Cardiac septum (tissue), 1 donor: ENCODE data around the gene GPN1. TPM values are rescaled to one million over a fixed set of nuclear protein-coding genes. Genes with fewer than 3 reads are reported as not detected.
"Not testable (repeated sequence)": the region's sequence is repeated elsewhere in the genome, so short reads cannot be mapped to it uniquely, and the experiment has no call there.

Source experiments
- DNase-seq: peaks from one replicate; pipeline ENCODE4 v3.0.0-alpha.2; 2020; ENCODE audit warnings: low spot score
- intact Hi-C: fragments of 100-400 bp; cut with DNase I; formaldehyde crosslinking; loops from one replicate; pipeline ENCODE4 v1.14.0; 2022
- total RNA-seq: library from RNA; stranded (reverse); fragmentation: NEBNext Ultra II Directional; extraction: Animal tissue kit (Norgen Biotek cat#: 25700); gene quantifications from one replicate; pipeline ENCODE4 v1.2.1, GENCODE V29; 2021
- donor health status: DM: no; HTN: no; CAD: no.

Gene GPN1
- total RNA-seq, 1 donor from 2014 or later, result 17.8 TPM

GRCh38 chr2:27663285-27664153 is 34.7 kb downstream of the GPN1 start, which contains the start of the genes SLC4A1AP and SUPT7L:
Gene SLC4A1AP (plus strand): TSS chr2:27663889. CDS start chr2:27663915, 26 bp downstream.
Gene SUPT7L (minus strand): TSS chr2:27663614. CDS start chr2:27662192, 1,422 bp downstream.
- intact Hi-C loops, result loop anchor here (5.0 to 10.0 kb wide), 2 partner anchors 36 to 259 kb away; partner anchors contain the start of genes CCDC121, GPN1 and PPM1G
- DNase-seq, result peak; percentile 88

GRCh38 chr2:27664154-27664574 is 35.3 kb downstream of the GPN1 start:
- DNase-seq, result no peak
- intact Hi-C loops, result loop anchor here (5.0 to 10.0 kb wide), 2 partner anchors 37 to 259 kb away; partner anchors contain the start of genes CCDC121, GPN1 and PPM1G

DNA sequence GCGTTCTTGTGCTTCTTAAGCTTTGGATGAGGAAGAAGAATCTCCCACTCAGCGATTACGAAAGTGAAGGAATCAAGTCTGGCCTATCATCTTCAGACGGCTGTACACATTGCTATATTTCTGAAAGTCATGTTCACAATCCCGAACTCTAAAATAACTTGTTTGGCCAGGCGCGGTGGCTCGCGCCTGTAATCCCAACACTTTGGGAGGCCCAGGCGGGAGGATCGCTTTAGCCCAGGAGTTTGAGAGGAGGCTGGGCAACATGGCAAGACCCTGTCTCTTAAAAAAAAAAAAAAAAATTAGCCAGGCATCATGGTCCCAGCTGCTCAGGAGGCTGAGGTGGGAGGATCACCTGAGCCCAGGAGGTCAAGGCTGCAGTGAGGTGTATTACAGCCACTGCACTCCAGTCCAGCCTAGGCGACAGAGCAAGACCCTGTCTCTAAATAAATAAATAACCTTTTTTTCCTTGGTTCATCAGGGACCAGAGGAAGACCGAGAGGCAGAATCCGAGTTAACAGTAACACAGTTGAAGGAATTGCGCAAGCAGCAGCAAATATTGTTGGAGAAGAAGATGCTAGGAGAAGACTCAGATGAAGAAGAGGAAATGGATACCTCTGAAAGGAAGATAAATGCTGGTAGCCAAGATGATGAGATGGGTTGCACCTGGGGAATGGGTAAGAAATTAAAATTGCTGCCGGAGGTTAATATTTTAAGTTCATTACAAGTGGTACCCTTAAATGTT is 35.9 kb downstream of the GPN1 start:
- no peak for DNase-seq
- intact Hi-C loops, result loop anchor here (5.0 to 10.0 kb wide), 2 partner anchors 37 to 260 kb away; partner anchors contain the start of genes CCDC121, GPN1 and PPM1G

- DNase-seq, result no peak
- intact Hi-C loops, result loop anchor here (10.0 kb wide), 1 partner anchor 263 kb away; the partner anchor contains the start of gene PPM1G
These were observed 38.6 kb downstream of the GPN1 start for GRCh38 chr2:27667446-27667845.

GRCh38 chr2:27671235-27671634 is 42.4 kb downstream of the GPN1 start:
- no peak for DNase-seq
- intact Hi-C loops, result no loop called here

DNA sequence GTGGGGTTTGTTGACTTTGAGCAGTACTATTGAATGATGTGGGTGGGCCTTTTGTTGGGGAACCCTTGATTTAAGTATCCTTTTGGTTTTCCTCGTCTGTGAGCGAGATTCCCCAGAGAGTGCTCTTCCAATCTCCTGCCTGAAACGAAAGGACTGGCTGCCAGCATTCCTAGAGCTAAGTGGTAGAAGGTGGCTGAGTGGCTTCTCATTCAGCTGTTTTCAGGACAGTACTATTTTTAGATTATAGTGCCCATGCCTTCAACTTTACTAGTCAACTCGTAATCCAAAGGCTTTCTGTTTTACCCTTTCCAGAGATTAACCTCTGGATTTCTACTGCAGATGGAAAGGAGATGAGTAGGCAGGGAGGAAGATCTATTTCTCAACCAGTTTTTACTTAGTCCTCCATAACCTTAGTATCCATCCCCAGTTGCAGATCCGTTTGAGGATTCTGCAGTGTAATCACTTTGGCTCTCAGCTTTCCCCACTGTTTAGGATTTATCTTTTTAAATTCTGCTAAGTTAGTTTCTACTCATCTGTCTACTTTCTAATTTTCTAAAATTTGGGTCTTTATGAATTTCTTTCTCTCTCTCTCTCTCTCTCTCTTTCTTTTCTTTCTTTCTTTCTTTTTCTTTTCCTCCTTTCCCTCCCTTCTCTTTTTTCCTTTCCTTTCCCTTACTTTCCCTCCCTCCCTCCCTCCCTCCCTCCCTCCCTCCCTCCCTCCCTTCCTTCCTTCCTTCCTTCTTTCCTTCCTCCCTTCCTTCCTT is 44.1 kb downstream of the GPN1 start:
- DNase-seq, result no peak
- intact Hi-C loops, result no loop called here

- intact Hi-C loops, result no loop called here
- DNase-seq, result no peak
These were observed 51.7 kb downstream of the GPN1 start for GRCh38 chr2:27680571-27680970.

- intact Hi-C loops, result no loop called here
- DNase-seq, result no peak
These were observed 53.0 kb downstream of the GPN1 start for GRCh38 chr2:27681841-27682240.

GRCh38 chr2:27682334-27682771 is 53.5 kb downstream of the GPN1 start:
- intact Hi-C loops, DNase-seq: not testable (repeated sequence)

DNA sequence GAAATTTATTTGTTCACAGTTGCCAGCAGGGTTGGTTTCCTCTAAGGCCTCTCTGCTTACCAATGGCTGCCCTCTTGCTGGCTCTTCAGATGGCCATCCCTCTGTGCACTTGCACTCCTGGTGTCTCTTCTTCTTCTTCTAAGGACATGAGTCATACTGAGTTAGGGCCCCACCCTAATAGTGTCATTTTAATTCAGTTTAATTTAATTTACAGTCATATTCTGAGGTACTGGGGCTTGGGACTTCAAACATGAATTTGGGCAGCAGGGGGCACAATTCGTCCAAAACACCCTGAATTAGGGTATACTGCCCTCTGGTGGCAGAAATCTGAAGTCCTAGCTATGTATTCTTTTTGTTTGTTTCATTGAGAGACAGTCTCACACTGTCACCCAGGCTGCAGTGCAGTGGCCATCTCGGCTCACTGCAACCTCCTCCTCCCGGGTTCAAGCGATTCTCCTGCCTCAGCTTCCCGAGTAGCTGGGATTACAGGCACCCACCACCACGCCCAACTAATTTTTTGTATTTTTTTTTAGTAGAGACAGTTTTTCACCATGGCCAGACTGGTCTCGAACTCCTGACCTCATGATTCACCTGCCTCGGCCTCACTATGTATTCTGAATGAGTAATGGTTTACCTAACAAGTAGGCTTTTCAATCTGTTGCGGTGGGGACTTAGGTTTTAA is 54.7 kb downstream of the GPN1 start:
- no peak for DNase-seq
- intact Hi-C loops, result no loop called here

- intact Hi-C loops, DNase-seq: not testable (repeated sequence)
These were observed 56.2 kb downstream of the GPN1 start for GRCh38 chr2:27685006-27685405.

DNA sequence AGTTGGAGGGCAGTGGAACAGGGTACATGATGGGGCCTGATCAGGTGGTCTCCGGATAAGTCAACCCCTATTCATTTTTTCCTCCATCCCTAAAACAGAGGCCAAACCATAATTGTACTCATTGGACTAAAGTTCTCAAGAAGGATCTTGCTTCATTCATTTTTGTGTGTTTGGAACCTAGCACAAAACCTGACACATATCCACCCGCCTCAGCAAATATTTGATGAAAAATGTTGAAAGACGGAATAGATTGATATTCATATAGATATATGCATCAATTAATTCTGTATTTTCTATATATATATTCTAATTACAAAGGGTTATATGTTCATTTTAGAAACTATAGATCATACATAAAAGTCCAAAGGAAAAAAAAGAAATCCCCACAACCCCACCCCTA is 56.7 kb downstream of the GPN1 start:
- intact Hi-C loops, result no loop called here
- DNase-seq, result no peak

DNA sequence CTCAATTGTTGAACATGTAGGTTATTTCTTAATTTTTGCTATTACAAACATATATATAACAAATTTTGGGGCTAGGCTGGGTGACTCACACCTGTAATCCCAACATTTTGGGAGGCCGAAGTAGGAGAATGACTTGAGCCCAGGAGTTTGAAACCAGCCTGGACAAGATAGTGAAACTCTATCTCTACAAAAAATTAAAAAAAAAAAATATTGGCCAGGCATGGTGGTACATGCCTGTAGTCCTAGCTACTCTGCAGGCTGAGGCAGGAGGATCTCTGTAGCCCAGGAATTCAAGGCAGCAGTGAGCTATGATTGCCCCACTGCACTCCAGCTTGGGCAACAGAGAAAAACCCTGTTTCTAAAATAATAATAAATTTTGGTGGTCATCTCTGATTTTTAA is 58.4 kb downstream of the GPN1 start:
- intact Hi-C loops, result no loop called here
- no peak for DNase-seq

DNA sequence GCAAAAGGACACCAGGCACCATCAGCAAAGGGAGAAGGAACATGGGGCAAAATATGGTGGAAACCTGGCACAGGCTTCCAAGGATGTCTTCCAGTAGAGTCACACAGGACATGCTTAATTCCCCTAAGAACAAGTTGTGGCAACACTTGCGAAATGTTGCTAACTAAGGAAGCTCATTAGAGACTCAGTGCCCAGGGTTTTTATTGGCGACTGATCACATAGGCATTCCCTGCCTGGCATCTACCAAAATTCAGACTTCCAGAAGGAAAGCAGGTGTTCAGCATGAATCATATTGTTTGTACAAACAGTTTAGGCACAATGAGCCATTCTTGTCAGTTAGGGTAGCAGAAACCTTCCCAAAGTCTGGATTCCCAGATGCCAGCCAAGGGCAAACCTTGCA is 60.6 kb downstream of the GPN1 start:
- intact Hi-C loops, result no loop called here
- no peak for DNase-seq

GRCh38 chr2:27690052-27690451 is 61.2 kb downstream of the GPN1 start:
- intact Hi-C loops, result no loop called here
- no peak for DNase-seq

DNA sequence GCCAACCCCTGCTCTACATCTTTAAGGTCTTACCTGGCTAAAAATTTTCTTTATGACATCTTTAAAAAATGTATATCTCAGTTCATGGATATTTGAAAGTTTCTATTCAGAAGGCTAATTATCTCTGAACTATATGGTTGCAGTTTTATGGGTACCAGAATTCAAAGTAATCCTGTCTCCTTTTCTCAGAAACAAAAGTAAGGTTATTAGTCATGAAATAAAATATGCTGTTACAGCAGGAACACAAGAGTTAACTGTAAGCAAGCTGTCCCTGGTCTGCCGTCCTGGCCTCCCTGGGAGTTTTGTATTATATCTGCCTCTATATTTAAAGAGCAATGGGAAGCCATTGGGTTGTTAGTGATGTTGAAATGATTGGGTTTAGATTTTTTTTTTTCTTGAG is 68.8 kb downstream of the GPN1 start:
- intact Hi-C loops, result no loop called here
- DNase-seq, result no peak
